ENCODE data around the gene SLC22A4. TPM values are rescaled to one million over a fixed set of nuclear protein-coding genes. Genes with fewer than 3 reads are reported as not detected.
A peak's percentile ranks its signal among the peaks of the same experiment; 100 is the strongest.

Gene SLC22A4
- total RNA-seq, 1 experiment from 2014 or later: 0.72 TPM

DNA sequence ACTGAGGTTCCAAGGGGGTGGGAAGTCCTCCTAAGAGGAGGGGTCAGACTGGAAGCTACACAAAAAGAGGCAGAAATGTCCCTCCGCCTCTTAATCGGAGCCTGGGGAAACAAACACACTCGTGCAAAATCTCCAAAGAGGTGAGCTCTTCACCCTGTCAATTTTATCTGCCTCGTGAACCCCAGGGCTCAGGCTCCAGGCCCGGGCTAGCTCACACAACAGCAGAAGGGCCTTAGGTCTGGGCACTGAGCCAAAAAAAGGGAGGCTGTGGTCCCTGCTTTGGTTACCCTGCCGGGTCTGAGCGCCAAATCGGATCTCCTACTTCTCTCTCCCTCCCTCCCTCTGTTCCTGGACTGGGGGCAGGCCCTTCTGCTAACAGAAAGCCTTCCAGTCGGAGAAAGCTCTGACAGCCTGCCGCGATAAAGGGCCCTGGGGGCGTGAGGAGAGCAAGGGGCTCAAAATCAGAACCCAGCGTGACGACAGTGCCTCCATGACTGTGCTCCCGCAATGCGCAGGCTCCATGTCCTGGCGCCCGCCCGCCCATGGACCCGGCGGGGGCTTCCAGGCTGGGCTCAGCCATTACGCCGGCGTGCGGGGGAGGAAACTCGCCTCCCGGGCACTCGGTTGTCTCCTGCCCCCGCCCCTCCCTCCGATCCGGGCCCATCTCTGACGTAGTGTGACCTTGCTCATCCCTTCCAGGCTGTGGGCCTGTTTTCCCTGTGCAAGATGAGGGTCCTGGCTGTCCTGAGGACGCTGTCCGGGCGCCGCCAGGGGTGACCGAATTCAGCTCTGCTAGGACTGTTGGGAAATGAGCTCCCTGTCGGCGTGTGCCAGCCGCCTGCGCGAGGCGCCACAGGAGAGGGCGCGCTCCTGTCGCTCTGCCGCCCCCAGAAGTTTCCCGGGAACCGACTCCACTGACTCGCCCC is 865 bp upstream of the SLC22A4 start:
- no peak overlapping the region for H2BK15ac ChIP-seq (ENCODE audit: low read depth, low read length)
- no peak overlapping the region for H4K91ac ChIP-seq (ENCODE audit: insufficient read length, low read depth, low read length)
- H2BK12ac ChIP-seq (ENCODE audit: insufficient read length, low read depth, low read length): no peak overlapping the region
- Mint-ChIP-seq H3K9me3 (no peaks in the 10 kb centered on the region; a peak in 1 of 5 replicates), H3K27ac (peak overlapping the region; percentile 94 to 99 (median 95); a peak in 6 of 7 replicates), H3K4me1 (peaks cover 20% of the 10 kb centered on the region in 2 experiments), H3K27me3 (ENCODE audit: low read depth) (peaks cover 32% of the 10 kb centered on the region), H3K36me3 (ENCODE audit: insufficient read depth in 1 of 3, low read depth in 3 of 3) (no peaks in the 10 kb centered on the region), H3K4me3 (peak overlapping the region; percentile 78 to 91)
- TF ChIP-seq, protein P1, sequence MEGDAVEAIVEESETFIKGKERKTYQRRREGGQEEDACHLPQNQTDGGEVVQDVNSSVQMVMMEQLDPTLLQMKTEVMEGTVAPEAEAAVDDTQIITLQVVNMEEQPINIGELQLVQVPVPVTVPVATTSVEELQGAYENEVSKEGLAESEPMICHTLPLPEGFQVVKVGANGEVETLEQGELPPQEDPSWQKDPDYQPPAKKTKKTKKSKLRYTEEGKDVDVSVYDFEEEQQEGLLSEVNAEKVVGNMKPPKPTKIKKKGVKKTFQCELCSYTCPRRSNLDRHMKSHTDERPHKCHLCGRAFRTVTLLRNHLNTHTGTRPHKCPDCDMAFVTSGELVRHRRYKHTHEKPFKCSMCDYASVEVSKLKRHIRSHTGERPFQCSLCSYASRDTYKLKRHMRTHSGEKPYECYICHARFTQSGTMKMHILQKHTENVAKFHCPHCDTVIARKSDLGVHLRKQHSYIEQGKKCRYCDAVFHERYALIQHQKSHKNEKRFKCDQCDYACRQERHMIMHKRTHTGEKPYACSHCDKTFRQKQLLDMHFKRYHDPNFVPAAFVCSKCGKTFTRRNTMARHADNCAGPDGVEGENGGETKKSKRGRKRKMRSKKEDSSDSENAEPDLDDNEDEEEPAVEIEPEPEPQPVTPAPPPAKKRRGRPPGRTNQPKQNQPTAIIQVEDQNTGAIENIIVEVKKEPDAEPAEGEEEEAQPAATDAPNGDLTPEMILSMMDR (conservative IDR thresholded peaks at IDR 0.05): 0 out of 3 replicates have a peak, but pooled peaks have one; percentile 21
- peaks cover 18% of the 10 kb centered on the region for H3K23me2 ChIP-seq (ENCODE audit: insufficient read length, low read depth, low read length, poor library complexity, severe bottlenecking)
- no peak overlapping the region; the same call in 1 of the 2 replicates for H3K4ac ChIP-seq (ENCODE audit: low read depth, low read length)
- no peak overlapping the region for H4K5ac ChIP-seq (ENCODE audit: insufficient read length, low read depth, low read length)
- no peak overlapping the region for H2BK20ac ChIP-seq (ENCODE audit: low read depth, low read length, poor library complexity, severe bottlenecking)
- H3K23ac ChIP-seq (ENCODE audit: insufficient read length, low read depth, low read length): no peak overlapping the region
- peaks cover 3% of the 10 kb centered on the region; the same call in 1 of the 2 replicates for H3K27me3 ChIP-seq (ENCODE audit: insufficient read depth, low read length)
- H2AFZ ChIP-seq (ENCODE audit: low read length): peak overlapping the region; percentile 57
- peak overlapping the region; percentile 92 for H3K14ac ChIP-seq (ENCODE audit: insufficient read depth, low read length)
- peak overlapping the region; percentile 68 for H3K9ac ChIP-seq (ENCODE audit: extremely low read depth, insufficient read length, low read length)
- no peak overlapping the region for H2BK120ac ChIP-seq (ENCODE audit: low read depth, low read length, poor library complexity, severe bottlenecking)
- H3K79me2 ChIP-seq (ENCODE audit: insufficient read depth, low read length): no peaks in the 10 kb centered on the region
- H2BK5ac ChIP-seq (ENCODE audit: insufficient read length, low read length): no peak overlapping the region
- H3T11ph ChIP-seq (ENCODE audit: low read length): no peak overlapping the region
- no peak overlapping the region for H3K56ac ChIP-seq (ENCODE audit: insufficient read length, low read depth, low read length)
- no peaks in the 10 kb centered on the region for H4K20me1 ChIP-seq (ENCODE audit: control insufficient read depth, insufficient read depth, insufficient read length)
- no peaks in the 10 kb centered on the region for H3K9me3 ChIP-seq (ENCODE audit: control insufficient read depth, low read depth, low read length)
- H3K27ac ChIP-seq (ENCODE audit: insufficient read length, low read depth, low read length): no peak overlapping the region
- no CpG with 5 or more reads among the region's 50 CpGs for WGBS (ENCODE audit: extremely low coverage, insufficient read length, low lambda C conversion rate)
- H3K18ac ChIP-seq (ENCODE audit: insufficient read length, low read depth, low read length): peak overlapping the region; percentile 73
- H4K8ac ChIP-seq (replicated peaks; ENCODE audit: insufficient read length, low read depth, low read length): no peak overlapping the region
- no peaks in the 10 kb centered on the region for H3K4me1 ChIP-seq (ENCODE audit: insufficient read depth, low read length)
- DNase-seq: peak; percentile 79
- no peak overlapping the region for H2AK5ac ChIP-seq (ENCODE audit: insufficient read length, low read length)
- H3K79me1 ChIP-seq (ENCODE audit: insufficient read depth, low read depth, low read length, poor library complexity, severe bottlenecking): no peaks in the 10 kb centered on the region
- H3K4me2 ChIP-seq (ENCODE audit: insufficient read depth, insufficient read length, low read length): peak overlapping the region; percentile 80

All from H9 (cell line).